ENCODE measurements around the gene AFAP1.

AFAP1 gene

DNA sequence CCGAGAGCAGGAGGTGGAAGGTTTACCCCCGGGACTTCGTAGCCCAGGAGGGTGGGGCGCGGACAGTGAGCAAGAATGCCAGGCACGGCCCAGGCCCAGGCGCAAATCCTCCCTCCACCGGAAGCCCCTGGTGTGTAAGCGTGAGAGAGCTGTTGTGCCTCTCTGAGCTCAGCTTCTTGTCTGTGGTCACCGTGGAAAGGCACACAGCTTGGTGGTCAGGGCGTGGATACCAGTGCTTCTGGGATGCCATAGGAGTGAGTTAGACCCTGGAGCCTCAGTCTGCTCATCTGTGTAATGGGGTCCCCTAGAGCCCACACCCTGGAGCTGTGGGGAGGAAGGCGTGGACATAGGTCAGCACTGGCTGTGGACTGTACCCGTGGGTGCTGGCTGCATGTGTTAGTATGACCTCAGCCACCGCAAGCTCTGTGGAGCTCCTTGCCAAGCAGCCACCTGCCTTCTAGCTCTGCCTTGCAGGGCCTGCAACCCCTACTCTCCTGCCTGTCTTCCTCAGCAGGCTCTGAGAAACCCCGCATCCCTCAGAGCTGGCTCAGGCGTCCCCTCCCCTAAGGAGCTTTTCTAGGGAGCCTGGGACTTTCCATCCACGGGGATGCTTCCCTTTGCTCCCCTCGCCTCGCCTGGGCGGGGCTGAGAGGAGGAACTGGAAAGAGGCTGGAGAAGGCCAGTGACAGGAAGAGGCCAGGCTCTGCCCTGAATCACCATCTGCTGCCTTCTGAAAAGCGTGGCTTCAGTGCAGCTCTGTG lies 28.0 kb upstream of the AFAP1 start:
- no peak for FAIRE-seq

DNA sequence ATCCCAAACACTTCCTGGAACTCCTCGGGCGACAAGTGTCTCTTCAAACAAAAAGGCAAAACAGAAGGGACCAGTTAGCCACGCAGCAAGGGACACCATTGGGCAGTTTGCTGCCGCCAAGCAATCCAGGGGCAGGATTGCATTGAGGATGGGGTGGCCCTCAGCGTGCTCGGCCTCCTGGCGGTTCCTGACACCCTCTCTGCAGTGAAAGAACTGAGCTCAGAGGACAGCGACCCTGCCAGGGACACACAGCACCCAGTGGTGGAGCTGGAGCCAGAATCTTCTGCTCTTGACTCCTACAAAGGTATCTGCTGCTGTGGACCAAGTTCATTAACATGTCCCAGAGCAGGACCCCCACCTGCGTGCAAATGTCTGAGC lies 27.4 kb upstream of the AFAP1 start:
- FAIRE-seq: no peak

GRCh38 chr4:7966281-7967062 lies 26.8 kb upstream of the AFAP1 start:
- no peak for FAIRE-seq

DNA sequence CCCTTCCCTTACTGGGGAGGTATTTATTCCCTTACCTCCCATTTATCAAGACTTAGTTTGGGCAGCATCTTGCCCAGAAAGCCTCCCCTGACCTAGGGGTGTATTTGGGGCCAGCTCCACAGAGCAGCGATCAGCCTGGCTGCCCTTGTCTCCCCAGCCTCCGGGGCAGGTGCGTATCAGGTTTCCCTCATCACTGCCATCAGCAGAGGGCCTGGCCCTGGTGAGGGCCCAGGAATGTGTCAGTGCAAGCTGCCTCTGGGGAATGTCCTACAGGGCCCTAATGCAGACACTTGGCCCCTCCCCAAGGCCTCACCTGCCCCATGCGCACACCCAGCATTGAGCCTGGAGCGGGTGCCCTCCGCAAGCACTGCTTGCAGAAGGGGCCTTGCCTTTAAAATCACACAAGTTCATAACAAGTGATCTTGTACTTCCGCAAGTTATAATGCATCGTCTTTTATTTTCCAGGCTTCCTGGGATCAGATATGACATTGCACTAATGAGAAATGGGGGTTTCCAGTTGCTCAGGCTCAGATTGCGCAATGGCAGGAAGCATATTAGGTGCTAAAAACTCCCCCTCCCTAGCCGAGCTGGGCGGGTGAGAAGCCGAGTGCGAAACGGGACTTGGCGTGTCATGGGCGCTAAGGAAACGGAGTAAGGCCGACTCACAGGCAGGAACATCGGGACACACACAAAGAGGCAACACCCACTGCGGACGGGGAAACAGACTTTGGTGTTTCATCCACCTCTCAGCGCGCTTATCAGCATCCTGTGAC lies 25.4 kb upstream of the AFAP1 start:
- no peak for FAIRE-seq

- no peak for FAIRE-seq
Measured at GRCh38 chr4:7964459-7964858, 24.8 kb upstream of the AFAP1 start.

- no peak for FAIRE-seq
Measured at GRCh38 chr4:7963691-7964090, 24.0 kb upstream of the AFAP1 start.

DNA sequence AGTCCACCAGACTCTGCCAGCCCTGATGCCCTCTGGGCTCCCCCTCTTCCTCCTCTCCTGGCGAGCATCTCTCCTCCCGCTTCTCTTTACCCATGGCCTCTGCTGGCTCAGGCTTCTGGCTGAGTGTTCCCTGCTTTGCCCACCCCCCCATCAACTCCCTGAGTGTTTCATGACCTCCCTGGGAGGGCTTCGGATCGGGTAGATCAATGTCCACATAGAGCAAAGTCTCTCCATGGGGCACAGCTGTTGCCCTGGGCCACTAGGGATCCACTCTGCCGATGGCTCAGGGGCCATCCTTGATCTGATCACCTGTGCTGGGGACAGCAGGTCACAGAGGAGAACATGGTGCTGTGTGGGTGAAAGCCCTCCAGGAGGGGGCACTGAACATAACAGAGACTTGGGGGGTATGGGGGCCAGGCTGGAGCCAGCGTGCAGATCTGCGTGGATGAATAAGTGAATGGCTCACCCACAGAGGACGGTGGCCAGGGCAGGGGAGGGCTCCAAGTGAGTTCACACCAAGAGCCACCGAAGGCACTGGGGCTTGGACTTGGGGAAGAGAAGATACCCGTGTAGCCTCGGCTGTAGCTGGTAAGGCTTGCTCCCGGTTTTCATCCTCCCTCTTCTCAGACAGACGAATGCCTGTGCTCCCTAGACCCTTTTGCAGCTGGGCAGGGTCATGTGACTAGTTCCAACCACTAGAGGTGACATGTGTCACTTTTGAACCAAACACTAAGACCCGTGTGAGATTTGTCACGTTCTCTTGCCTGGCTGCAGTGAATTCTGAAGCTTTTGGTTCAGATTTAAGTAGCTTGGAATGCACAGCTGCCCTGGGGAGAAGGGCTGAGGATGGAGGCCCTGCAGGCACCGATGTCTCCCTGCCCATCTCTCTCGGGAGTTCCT lies 23.2 kb upstream of the AFAP1 start:
- no peak for FAIRE-seq

DNA sequence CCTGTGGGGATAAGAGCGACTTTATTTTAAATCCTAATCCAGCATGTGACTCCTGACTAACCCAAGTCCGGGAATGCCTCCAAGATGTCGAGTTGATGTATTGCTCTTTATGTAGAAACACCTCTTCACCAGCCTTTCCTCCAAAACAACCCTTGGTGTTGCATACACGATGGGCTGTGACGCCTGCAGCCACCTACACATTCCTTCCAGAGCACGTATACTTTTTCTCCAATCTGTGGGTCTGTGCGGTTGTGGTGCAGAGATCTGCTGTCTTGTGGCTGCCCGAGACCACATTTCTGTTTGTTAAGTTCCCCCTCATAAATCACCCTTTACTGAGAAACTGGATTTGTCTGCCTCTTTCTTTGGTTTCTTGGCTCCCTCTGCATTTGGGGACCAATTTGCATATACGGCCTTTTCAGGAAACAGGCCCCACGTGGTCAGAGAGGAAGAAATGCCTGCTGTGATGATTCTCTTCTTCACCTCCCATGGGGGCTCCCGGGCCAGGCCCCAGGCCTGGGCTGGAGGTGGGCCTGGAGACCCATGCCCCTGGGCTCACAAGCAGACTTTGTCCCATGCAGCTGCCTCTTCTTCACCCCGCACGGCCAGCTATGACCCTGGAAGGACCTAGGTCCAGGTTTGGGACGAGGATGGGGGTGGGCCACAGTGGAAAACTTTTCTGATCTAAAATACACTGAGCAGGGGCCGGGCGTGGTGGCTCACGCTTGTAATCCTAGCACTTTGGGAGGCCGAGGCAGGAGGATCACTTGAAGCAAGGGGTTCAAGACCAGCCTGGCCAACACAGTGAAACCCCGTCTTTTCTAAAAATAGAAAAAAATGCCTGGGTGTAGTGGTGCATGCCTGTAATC lies 21.4 kb upstream of the AFAP1 start:
- no peak for FAIRE-seq

- no peak for FAIRE-seq
Measured at GRCh38 chr4:7960017-7960789, 20.5 kb upstream of the AFAP1 start.

DNA sequence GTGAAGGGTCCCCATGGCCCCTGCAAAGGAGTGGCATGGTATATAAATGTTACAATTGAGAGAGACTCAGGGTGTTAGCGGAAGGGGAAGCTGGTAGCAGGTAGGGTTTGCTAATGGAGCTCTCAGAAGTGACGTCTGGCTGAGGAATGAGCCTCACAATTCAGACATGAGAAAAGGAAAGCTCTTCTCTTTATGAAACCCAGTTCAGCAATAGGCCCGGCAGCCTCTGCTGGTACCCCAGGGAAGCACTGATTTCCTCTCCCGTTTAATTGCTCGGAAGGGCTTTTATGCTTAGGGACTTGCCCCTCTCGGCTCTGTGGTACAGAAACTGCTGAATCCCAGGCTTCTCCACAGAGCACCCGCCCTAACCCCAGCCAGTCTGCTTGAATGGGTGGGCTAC lies 19.4 kb upstream of the AFAP1 start:
- FAIRE-seq: no peak

- FAIRE-seq: no peak
Measured at GRCh38 chr4:7956934-7957656, 17.4 kb upstream of the AFAP1 start.

DNA sequence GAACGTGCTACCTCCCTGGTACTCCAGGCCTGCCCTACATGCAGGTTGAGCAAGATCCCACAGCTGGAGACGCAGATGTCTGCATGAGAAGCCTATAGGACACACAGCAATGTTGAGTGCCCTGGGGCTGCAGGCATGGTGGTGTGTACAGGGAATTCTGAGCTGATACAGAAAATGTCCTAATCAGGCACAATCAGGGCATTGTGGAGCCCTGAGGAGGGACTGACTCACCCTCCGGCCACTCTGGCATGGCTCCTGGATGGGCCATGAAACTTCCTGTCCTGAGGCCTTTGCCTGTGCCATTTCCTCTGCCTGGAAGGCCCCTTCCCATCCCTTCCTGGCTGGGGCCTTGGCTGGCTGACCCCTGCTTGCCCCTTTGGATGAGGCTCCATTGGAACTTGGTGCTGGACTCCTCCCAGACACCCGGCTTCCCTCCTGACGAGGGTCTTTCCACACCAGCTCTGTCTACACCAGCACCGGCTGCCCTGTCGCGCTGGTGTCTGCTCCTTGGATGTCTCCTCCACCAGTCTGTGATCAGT lies 16.7 kb upstream of the AFAP1 start:
- no peak for FAIRE-seq

DNA sequence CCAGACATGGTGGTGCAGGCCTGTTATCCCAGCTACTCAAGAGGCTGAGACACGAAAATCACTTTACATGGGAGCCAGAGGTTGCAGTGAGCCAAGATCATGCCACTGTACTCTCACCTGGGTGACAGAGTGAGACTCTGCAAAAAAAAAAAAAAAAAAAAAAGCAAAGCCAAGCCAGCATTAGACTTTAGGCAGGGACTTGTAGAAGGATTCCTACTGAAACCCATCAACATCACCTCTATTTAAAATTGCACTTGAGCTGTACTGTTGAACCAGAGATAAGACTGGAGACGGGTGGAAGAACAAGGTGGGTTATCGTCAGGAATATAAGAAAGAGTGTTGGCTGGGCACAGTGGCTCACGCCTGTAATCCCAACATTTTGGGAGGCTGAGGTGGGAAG lies 15.7 kb upstream of the AFAP1 start:
- FAIRE-seq: no peak

GRCh38 chr4:7952615-7953014 lies 13.0 kb upstream of the AFAP1 start:
- no peak for FAIRE-seq

- FAIRE-seq: no peak
Measured at GRCh38 chr4:7950301-7951092, 10.8 kb upstream of the AFAP1 start.

- no peak for FAIRE-seq
Measured at GRCh38 chr4:7949759-7950158, 10.1 kb upstream of the AFAP1 start.

- FAIRE-seq: no peak
Measured at GRCh38 chr4:7947927-7948326, 8.3 kb upstream of the AFAP1 start.

GRCh38 chr4:7945709-7946380 lies 6.2 kb upstream of the AFAP1 start:
- FAIRE-seq: no peak

All from G401.6 (cell line).